HG03139 (cell line): Measurements from ENCODE around the gene CUL7.
"Not testable (repeated sequence)": the region's sequence is repeated elsewhere in the genome, so short reads cannot be mapped to it uniquely, and the experiment has no call there.

Experiments used
- ATAC-seq: cut with Tn5 transposase; IDR thresholded peaks from one replicate; pipeline ENCODE4 v1.9.1; 2021; ENCODE audit not compliant: unreplicated experiment

The CUL7 gene

DNA sequence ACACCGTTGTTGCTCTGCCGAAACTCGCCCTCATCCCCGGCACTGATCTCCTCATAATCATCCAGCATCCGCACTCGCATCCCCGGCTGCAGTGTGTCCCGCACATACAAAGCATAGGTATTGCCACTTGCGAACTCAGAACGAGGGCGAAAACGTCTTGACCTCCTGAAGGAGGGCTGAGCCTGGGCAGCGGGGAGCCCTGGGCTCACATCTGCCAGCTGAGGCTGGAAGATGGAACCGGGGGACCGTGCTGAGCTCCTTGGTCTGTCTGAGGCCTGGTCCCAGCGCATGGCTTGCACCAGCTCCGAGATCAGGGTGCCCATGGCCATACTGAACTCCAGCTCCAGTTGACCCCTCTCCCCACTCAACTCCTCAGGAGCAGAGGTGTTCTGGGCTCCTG is 2.7 kb downstream of the CUL7 start:
- no peak for ATAC-seq

DNA sequence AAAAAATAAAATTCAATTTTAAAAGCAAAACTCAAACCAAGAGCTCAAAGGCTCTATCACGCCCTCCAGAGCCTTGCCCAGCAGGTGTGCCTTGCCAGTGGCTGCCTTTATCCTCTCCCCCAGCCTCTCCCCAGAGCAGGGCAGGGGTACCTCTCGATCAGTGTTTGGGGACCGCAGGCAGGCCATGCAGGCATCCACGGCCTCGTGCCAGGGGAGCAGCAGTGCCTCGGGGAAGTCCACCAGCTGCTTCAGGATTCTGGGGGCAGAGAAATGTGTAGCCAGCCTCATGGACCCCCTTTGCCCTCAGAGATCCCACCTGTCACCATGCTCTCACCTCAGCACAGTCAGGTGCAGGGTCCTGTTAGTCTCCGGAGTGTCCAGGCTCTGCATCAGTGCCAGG is 5.7 kb downstream of the CUL7 start:
- no peak for ATAC-seq

DNA sequence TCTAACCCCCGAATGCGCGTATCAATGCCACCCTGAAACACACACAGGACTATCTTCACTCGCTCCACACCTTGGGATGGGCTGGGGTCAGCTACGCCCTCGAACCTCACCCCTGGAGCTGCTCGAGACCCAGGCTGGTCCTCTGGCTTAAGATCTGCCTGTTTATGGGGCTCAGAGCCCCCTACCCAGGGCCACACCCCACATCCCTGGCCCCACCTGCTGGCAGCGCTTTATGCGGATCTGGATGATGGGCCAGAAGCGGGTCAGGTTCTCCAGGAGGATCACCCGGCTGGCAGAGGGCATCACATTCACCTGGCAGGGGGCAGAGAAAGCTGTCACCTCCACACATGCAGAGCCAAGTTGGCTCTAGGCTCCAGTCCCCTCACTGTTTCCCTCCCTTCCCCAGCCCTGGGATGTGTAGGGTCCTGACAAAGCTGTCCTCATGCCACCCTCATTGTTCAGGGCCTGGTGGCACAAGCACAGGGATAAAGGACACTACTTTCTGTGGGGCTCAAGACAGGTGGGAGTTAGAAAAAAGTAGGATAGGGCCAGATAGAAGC is 8.2 kb downstream of the CUL7 start:
- no peak for ATAC-seq

DNA sequence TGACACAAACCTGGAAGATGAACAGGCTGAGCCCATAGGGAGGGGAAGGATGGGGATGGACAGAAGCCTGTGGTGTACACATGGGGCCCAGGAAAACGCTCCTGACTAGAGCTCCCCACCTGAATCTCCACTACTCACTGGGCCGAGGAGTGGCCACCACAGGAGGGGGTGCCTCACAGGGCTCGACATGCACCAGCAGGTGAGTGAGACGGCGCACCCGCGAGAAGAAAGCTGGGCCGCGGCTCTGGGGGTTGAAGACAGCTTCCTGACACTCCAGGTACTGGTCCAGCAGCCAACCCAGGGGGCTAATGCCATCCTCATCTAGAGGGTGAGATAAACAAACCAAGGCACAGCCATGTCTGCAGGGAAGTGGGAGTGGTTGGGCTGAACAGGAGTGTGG is 10.3 kb downstream of the CUL7 start:
- no peak for ATAC-seq

DNA sequence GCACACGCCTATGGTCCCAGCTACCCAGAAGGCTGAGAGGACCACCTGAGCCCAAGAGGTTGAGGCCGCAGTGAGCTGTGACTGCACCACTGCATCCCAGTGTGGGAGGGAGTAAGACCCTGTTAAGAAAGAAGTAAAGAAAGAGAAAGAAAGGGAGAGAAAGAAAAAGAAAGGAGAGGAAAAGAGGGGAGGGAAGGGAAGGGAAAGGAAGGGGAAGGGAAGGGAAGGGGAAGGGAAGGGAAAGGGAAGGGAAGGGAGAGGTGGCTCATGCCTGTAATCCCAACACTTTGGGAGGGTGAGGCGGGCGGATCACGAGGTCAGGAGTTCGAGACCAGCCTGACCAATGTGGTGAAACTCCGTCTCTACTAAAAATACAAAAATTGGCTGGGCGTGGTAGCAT is 12.2 kb downstream of the CUL7 start:
- not testable (repeated sequence) for ATAC-seq

DNA sequence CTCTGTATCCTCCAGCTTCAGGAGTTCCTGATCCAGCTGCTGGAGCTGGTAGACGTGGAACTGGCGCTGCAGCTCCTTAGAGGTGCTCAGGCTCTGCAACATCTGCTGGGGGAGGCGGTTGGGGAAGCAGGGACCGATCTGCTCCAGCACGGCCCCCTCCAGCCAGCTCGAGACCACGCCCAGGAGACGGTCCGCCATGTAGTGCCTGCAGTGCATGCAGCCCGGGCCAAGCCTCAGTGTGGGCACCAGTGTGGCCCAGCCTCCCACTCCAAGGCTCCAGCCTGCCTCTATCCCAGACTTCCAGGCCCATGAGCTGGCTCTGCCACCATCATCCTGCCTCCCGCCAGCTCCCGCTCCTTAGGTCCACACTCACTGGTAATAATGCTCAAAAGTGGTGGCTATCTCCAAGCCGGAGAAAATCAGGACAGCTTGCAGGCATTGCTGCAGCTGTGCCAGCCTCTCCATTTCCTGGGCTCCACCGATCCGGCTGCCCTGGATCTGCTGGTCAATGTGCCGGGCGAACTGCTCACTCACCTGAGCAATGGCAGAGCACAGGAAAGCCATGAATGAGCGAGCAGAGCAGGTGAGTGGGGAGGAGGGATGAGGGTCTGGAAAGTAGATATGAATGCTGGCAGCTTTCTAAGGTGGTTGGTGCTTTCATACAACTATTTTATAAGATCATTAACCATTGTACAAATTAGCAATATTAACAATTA is 13.0 kb downstream of the CUL7 start:
- no peak for ATAC-seq

DNA sequence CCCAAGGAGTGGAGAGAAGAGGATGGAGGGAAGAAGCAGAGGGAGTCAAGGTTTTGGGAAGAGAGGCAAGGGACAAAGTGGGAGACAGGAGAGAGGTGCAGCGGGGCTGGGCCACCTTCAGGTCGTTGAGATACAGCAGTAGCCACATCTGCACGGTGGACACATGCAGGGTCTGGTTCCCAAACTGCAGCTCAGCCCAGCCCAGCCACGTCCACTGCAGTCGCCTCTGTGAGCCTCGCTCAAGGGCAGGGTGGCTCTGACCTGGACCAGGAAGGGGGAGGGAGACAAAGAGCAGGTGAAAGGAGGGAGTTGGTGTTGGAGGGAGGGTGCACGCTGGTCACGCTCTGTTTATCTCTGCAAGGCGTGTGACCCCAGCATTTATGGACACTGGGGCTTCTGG is 14.9 kb downstream of the CUL7 start:
- no peak for ATAC-seq

DNA sequence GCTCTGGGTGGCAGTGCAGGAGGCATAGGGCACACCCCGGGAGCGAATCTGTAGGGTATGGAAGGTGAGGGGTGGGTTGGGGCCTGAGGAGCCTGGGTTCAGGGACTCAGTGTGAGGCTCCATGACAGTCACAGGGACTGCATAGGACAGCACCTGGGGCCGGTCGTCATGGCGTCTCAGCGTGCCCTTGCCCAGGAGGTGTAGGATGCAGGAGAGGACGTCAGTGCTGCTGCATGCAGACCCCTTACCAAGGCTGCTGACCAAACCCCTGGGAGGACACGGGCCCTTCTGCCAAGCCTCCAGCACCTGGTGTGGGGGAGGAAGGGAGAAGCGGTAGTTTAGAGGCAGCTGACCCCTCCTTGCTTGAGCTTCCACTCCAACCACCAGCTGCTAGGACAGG is 15.9 kb downstream of the CUL7 start:
- no peak for ATAC-seq

DNA sequence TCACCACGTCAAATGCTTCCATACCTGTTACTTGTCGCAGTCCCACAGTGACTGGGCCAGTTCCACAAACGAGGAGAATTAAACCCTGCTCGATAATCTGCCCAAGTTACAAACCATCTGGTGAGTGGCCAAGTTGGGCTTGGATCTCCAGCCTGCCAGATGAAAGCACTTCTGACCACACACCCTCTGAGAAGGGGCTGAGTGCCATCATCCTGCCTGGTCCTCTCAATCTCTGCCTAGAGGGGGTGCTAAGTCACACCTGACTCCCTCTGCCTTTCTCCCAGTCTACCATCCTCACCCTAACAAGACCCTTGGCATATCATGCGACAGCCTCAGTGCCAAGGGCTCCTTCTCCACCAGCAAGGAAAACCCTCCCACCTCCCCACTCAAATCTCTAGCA is 16.5 kb downstream of the CUL7 start:
- no peak for ATAC-seq

DNA sequence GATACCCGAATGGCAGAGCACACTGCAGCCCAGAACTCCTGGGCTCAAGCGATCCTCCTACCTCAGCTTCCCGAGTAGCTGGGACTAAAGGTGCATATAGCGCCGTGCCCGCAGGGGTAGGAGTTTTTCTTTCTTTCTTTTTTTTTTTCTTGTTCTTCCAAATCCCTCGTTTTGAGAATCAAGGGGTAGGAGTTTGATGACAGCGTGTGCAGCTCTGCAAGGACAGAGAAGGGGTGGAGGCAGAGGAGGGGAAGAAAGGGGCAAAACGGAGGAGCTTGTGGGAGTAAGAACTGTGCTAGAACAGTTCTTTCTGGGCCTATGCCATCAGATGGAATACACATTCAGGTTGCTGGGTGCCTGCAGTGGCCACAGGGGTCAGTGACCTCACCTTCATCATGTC is 16.9 kb downstream of the CUL7 start:
- ATAC-seq = no peak

DNA sequence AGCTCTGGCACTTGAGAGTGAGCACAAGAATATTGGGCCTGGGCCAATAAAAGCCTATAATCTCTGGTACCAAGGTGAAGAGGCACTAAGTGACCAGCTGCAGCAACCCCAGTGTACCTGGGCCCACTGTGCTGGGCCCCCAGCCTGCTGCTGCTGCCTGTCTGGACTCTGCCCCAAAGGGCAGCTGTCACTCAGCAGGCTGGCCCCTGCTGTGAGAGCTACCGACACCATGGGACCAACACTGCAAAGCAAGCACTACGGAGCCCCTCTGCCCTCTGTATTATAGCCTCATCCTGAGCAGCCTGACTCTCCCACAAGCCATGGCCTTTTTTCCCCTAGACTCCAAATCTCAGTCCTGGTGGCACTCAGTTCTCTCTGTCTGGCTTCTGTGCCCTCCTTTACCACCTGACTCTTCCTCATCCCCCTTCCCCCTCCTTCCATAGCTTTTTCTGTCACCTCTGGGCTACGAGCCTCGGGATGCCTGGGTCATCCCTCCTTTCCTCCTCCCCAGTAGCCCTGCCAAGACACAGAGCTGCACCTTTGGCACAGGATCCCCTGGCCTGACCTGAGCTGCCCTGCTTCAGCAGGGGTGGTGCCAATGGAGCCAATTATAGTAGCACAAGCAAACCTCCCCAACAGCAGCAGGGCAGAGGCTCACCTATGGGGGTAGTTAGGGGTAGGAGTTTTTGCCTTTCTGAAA is 18.0 kb downstream of the CUL7 start:
- no peak for ATAC-seq

DNA sequence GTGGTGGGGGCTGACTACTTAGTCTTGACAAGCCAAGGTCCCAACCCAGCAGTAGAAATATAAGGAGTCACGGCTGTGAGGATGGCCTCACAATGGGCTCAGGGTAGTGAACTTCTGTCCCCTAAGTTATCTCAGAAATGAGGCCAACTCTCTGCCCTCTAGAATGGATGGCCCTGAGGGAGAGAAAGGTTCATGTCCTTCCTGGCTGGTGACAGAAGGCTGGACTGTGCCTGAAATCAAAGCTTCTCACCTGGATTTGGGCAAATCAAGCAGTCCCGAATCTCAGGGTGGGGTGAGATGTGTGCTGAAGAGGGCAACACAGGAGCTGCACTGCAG is 19.5 kb downstream of the CUL7 start:
- ATAC-seq = no peak

DNA sequence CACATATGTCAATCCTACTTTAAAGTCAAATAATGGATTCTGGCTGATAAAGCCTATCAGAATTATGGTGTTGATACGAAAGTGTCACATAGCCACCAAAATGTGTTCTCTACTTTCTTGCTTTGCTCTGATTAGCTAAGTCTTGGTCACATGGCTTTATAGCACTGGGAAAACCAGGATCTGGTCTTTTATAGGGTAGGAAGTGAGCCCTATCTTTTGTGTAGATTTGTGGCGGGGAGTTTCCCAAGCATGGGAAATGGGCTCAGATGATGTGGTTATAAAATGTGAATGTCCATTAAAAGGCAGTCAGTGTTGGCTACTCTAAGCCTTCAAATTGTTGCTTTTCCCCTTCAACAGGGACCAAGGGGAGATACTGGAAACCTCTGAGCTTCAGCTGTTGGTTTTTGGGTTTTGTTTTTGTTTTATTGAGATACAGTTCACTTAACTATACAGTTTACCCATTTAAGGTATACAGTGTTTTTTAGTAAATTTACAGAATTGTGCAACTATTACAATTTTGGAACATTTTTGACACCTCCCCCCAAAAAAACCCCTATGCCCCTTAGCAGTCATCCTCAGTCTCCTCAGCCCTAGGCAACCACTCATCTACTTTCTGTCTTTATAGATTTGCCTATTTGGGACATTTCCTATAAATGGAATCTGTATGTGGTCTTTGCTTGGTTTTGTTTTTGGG is 20.0 kb downstream of the CUL7 start:
- ATAC-seq = no peak

DNA sequence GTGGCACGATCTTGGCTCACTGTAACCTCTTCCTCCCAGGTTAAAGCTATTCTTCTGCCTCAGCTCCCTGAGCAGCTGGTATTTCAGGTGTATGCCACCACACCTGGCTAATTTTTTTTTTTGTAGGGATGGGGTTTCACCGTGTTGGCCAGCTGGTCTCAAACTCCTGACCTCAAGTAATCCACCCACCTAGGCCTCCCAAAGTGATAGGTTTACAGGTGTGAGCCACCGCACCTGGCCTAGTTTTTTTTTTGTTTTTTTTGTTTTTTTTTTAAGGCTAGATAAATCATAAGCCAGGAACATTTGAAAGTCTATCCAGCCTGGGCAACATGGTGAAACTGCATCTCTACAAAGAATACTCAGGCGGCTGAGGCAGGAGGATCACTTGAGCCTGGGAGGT is 21.3 kb downstream of the CUL7 start:
- ATAC-seq = no peak

DNA sequence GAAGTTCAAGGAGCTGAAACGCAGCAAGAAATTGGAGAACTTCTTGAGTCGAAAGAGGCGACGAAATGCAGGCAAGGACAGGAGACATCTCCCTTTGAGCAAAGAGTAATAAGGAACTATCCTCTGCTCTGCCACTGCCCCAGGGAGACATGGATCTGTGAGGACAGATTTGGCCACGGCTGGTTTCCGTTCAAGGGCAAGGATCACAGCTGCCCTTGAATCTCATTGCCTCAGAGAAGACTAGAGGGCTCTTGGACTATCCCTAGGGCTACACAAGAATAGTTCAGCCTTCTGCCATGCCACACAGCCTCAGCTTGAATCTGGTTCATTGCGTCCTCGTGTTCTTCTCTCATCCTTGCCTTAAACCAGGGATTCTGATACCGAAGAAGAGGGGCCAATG is 24.5 kb downstream of the CUL7 start:
- ATAC-seq = no peak

DNA sequence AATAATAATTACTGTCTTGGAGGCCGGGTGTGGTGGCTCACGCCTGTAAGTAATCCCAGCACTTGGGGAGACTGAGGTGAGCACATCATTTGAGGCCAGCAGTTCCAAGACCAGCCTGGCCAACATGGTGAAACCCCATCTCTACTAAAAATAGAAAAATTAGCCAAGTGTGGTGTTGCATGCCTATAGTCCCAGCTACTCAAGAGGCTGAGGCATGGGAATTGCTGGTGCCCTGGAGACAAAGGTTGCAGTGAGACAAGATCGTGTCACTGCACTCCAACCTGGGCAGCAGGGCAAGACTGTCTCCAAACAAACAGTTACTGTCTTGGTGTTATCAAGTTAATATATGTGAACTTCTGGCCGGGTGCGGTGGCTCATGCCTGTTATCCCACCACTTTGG is 27.3 kb downstream of the CUL7 start:
- no peak for ATAC-seq

DNA sequence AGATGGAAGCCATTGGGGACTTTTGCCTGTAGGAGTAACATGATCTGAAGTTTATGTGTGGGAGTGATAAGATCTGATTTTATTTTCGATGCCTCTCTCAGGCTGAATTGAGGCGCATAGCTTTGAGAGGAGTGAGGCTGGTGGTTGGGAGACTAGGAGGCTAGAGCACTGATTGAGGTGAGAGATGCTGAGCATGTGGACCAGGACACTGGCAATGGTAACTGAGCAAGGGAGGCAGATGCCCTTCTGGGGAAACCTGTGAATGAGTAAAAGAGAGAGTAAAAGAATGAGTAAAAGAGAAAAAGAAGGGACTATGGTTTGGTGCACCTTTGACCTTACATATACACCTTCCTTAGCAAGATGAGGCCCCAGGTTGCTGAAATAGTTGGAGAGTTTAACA is 29.2 kb downstream of the CUL7 start:
- ATAC-seq = no peak

DNA sequence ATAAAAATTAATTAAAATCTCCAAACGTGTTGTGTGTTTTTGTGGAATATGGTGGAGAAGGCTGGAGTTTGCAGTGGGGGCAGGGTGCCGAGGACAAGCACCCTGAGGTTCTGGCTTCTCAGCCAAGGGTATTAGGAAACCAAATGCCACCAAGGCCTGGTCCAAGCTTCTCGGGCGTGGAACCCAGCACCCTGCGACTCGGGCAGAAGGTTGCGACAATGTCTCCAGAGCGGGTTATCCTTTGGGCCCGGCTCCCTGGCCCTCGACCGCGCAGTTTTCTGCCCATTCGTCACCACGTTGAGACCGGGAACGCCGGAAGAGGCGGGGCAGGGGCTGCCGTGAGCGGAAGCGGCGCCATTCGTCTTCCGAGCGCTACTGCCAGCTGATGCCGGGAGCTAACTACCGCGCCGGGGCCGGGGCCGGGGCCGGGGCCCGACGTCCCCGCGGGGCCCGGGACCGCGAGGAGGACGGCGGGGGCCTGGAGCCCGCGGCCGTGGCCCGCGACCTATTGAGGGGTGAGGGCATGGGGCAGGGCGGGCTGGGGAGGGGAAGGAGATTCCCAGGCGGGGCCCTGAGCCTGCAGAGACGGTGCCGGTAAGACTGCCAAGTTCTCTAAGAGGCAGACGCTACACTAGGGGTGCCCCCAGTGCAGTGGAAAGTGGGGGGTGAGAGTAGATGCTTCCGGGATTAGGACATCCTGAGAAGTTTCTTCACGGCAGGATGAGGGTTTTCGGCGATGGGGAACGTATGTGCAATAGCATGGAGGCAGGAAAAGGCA is 32.2 kb downstream of the CUL7 start, which contains the start of gene RRP36:
Gene RRP36 (plus strand): TSS at position 354 of the 778 bp plus-strand sequence. CDS start 32 bp downstream, at position 386.
- peak; percentile 69 for ATAC-seq

DNA sequence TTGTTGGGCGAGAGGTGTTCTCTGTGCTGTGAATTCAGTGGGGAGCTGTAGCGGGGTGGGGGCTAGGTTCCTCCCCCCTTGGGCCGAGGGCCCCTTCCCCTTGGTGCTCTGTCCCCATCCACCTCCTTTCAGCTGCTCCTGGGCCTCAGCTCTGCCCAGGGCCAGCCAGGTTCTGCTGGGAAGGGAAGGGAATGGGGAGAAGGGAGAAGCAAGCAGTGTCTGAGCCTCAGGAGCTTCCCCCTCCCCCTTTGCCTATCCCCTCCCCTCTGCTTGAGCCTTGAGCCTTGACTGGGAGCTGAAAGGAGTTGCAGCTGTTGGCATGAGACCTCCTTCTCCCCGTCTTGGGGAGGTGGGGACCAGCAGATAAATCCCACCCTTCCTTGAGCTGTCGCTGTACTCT is 32.8 kb downstream of the CUL7 start:
- no peak for ATAC-seq

DNA sequence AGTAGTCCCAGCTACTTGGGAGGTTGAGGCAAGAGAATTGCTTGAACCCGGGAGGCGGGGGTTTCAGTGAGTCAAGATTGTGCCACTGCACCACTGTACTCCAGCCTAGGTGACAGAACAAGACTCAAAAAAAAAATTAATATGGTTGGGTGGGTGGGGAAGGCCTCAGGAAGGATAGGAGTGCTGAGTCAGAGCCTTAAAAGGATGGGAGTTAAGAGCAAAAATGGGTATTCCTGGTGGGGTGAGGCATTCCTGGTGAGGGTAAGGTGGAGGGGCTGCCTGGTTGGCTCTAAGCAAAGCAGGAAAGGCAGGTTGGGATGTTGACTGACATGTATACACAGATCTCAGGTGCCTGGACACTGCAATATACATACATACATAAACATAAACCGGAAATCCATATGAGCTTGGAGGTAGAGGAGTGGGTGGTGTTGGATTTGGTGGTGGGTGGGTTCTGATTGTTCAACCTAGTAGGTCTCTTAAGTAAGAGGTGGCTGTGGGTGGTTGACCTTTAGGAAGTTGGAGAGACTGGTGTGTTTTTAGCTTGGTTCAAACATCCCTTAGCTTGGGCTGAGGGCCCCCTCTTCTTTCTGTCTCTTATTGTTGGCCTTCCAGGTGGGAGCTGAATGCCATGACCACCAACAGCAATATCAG is 33.5 kb downstream of the CUL7 start:
- no peak for ATAC-seq

DNA sequence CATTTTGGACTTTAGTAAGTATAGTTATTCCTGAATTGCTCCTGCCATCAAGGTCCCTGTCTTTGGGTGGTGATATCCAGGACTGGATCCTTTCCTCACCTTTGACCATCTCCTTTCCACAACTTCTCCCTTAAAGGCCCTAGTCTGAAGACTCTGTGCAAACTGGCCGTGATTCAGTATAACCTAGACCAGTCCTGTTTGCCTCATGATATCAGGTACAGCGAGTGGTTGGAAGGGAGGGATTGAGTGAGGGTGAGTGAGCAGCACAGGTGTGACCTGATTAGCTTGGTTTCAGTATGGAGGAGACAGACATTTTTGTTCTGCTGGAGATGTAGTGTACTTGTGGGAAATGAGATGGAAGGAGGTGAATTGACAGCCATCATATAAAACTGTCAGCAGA is 34.5 kb downstream of the CUL7 start:
- ATAC-seq = no peak
